HG02610 (cell line): ENCODE results near the gene MRPL17.
"Not testable (repeated sequence)": the region's sequence is repeated elsewhere in the genome, so short reads cannot be mapped to it uniquely, and the experiment has no call there.

Experiments
- ATAC-seq: cut with Tn5 transposase; IDR thresholded peaks from one replicate; pipeline ENCODE4 v1.9.1; 2021; ENCODE audit warnings: mild to moderate bottlenecking, moderate library complexity; ENCODE audit not compliant: unreplicated experiment

The MRPL17 gene

GRCh38 chr11:6682936-6683861, at the start of gene MRPL17:
Gene MRPL17 (minus strand): TSS chr11:6683340. CDS start chr11:6683296, 44 bp downstream.
- ATAC-seq, result peak; percentile 92

GRCh38 chr11:6727971-6728760, 45.0 kb upstream of the MRPL17 start:
- ATAC-seq, result no peak

DNA sequence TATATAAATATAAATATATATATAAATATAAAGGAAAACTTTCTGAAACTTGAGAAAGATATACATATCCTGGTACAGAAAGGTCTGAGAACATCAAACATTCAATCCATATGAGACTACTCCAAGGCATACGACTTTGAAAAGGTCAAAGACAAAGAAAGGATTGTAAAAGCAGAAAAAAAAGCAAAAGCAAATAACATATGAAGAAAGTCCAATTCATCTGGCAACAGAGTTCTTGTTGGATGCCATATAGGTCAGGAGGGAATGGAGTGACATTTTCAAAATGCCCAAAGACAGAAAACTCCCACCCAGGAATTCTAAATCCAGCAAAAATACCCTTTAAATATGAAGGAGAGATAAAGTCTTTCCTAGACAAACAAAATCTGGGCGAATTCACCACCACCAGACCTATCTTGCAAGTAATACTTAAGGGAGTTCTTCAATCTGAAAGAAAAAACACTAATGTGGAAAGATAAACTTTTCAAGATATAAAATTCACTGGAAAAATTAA, 42.3 kb upstream of the MRPL17 start:
- ATAC-seq, result no peak

DNA sequence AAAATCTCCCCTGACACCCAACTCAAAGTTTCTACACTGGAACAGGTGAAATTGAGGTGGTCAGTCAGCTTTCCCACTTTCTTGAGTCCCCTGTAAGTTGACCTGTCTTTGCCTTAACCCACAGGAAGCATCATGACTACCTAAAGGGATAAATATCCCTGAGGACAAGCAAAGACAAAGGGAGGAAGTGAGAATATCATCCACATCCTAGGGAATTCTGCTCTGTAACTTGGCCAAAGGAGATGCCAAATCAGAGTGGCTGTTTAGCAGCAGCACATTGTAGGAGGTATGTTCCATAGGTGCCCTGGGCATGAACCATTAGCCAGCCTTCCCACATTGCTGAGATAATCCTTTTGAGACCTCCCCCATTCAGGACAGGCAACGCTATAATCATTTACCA, 40.9 kb upstream of the MRPL17 start:
- no peak for ATAC-seq

DNA sequence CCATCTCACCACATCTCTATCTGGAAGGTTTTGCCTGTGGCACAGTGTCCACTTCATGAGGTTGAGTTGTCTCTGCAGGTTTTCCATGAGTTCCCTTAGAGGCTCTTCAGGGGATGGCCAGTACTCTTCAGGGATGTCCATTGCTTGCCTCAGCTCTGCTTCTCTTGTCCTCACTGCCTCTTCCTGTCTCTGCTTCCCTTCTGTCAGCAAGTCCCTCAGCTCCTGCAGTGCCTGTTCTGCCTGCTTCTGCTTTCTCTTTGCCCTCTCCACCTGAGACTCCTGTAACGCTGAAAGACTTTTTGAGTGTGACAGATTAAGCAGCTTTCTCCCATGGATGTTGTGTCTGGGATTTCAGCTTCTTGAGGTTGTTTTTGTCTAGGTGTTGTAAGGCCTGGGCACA, 38.2 kb upstream of the MRPL17 start:
- no peak for ATAC-seq

DNA sequence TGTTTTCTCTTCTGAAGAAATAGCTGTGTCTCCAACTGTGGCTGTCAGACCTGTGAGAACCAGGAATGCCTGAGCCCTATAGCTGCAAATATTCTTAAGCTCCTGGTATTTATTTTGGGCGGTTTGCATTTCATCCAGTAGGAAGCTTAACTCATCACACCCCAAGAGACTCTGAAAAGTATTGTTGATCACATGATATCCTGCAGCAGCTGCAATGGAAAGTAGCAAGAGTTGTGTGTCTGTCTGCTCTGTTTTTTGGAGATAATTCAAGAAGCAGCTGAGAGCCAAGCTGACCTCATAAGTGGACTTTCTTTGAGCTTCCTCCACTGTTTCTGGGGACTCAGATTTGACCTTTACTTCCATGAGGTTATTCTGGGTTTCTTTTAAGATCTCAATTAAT, 36.4 kb upstream of the MRPL17 start:
- ATAC-seq, result no peak

DNA sequence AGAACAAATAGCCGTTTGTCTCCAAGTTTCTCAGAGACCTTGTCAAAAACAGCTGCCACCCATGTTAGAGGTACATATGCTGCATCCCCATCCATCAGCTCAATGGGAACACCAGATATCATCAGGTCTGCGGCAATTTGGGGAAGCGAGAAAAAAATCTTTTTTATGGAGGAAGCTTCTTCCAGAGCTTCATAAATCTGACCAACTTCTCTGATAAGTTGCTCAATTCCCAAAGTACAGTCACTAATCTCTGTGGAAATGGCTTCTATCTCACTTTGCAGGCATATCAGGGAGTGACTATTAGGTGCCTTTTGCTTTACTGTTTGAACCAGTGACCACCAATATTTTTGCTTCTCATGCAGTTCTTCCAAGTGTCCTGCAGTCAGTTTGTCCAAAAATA, 34.3 kb upstream of the MRPL17 start:
- no peak for ATAC-seq

DNA sequence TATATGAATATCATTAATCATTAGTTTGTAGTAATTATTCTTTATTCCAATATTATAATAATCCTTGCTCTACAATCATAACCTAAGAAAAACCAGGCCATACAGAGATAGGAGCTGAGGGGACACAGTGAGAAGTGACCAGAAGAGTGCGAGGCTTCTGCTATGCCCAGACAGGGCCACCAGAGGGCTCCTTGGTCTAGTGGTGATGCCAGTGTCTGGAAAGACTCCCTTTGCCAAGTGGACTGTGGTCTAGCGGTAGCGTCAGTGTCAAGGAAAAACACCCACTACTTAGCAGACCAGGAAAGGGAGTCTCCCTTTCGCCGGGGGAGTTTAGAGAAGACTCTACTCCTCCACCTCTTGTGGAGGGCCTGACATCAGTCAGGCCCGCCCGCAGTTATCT, 28.4 kb upstream of the MRPL17 start:
- not testable (repeated sequence) for ATAC-seq

- ATAC-seq, result no peak
Observed at GRCh38 chr11:6708876-6709275, 25.7 kb upstream of the MRPL17 start.

DNA sequence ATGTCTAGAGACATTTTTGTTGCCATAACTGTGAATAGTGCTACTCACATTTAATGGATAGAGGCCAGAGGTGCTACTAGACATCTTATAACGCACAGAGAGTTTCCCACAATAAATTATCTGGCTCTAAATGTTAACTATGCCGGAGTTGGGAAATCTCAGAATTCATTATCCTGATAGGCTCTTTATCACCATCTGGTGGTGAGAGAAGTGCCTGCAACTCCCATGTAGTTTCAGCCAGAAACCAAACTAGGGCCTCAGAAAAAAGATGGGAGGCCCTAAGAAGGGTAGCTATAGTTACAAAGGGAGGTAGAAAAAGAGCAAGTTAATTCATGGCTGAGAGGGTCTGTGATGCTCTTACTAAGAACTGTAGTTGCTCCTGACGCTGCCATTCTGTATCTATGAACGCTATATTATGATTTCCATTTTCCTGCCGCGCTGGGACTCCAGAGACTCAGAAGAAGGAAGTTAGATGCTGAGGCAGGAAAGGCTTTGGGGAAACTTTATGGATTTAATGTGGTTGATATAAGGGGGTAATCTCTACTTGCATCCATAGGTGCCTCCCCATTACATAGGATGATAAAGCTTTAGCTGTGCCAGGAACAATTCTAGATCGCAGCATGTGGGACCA, 22.9 kb upstream of the MRPL17 start:
- ATAC-seq, result no peak

DNA sequence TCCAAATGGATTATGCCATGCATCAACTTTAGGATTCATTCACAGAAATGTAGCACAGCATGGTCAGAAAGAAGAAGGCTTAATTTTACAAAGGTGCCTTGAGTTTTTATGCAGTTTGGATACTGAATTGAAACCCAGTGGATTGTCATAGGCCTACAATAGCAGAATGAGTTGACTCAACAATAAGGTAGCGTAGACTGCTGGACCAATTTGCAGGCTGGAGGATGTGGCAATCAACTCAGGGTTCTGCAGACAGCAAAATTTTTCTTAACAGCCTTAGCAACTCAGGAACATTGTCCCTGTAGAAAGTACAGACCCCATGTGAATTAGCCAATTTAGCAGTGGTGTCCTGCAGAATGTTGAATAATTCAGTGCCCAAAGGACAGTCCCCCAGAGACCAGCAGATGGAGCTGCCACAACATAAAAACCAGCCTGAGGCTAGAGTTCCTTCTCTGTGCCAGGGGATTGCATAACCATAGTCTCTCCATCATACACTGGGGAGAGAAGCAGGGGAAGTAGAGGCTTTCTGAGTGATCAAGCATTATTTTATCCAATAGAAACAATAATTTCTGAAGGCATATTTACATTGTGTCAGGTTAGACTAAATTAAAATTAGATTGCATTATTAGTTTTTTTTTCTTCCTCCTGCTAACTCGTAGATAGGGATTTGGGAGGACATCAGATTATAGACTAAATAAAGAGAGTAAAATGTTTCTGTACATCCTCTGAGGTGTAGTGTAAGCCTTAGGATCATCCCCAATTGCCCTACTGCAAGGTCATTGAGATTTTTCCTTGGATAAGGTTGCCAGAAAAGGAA, 20.3 kb upstream of the MRPL17 start:
- no peak for ATAC-seq

DNA sequence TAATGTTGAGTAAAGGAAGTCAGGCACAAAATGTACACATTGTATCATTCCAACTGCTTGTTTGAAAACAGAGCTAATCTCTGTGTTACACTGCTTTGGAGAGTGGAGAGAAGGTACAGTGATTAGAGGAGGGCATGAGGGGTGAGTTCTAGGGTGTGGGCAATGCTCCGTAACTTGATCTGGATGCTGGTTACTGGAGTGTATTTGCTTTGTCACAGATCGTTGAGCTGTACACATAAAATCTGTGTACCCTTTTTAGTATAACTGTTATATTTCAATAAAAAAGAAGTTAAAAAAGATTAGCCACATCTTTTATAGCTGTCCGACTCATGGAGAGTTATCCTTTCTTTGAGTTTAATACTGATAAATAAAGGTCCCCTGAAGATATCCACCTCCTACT, 18.8 kb upstream of the MRPL17 start:
- ATAC-seq, result not testable (repeated sequence)

GRCh38 chr11:6695377-6695776, 12.2 kb upstream of the MRPL17 start:
- ATAC-seq, result no peak

DNA sequence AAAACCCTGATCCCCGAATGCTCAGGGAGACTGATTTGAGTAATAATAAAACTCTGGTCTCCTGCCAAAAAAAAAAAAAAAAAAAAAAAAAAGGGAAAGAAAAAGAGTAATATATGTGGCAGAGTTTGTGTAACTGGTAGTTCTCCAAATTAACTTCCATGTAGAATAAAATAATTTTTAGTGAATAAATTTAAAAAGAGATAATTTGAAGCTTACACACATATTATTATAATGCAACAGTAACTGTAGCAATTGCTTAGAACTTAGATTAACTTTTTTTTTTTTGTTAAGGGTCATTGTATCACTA, 11.0 kb upstream of the MRPL17 start:
- no peak for ATAC-seq

- ATAC-seq, result no peak
Observed at GRCh38 chr11:6693342-6694228, 10.4 kb upstream of the MRPL17 start.

DNA sequence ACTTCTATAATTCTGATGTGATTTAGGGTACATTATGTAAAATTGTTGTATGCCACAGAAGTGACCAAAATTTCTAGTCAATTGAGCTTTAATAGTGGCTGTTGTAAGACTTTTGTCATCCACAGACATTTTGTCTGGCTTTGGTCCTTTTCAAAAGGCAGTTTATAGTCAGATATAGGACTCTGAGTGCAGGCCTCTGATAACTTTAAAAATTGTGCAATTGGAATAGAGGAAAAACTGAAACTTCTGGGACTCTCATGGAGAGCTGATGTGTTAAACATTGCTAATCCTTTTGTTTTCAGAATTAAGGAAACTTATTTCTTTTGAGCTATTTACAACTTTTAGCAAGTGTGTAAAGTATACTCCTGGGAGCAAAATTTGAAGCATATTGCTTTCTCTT, 9.0 kb upstream of the MRPL17 start:
- no peak for ATAC-seq

GRCh38 chr11:6690431-6691132, 7.4 kb upstream of the MRPL17 start:
- not testable (repeated sequence) for ATAC-seq

DNA sequence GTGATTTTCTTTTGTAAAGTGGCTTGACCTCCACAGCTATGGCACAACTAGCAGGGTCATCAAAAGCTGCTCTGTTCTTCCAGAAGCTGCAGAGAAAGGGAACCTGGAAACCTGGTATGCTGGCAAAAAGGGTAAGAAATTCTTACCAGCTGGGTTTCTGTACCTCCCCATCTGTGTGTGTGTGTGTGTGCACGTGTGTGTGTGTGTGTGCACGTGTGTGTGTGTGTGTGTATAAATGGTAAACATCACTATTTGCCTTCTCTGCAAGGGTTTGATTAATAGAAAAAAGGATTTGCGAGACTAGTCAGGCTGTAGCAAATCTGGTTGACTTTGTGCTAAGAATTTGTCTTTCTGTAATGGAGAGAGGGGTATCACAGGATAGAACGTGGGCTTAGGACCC, 4.7 kb upstream of the MRPL17 start:
- ATAC-seq, result no peak

DNA sequence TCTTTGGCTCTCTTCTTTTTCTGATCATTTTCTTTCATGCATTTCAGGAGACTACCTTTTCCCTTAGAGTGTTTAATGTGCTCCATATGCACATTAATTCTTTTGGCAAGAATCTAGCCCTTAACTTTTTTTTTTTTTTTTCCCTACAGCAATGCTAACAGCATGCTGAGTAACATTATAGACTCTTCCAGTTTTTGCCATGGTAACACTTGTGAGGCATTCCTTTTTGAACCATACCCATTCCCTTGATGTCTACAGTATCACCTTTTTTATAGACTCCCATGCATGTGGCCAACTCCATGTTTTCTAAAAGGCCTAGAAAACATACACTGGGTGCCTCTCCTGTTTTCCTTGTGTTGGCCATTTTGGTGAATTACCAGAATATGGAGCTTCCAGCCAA, 2.9 kb upstream of the MRPL17 start:
- no peak for ATAC-seq
